Sigmoid colon (tissue), 7 donors: Measurements from ENCODE around the gene ANO3. TPM values are rescaled to one million over a fixed set of nuclear protein-coding genes. Genes with fewer than 3 reads are reported as not detected.

Source experiments
- DNase-seq: peaks from one replicate; pipeline ENCODE4 v3.0.0-alpha.2; 2019
- H3K27ac ChIP-seq, 4 donors: fragments of 200-600 bp; sonication (generic); one replicate each; pipeline ENCODE4 v1.5.1; 2016 to 2019; ENCODE audit warnings: mild to moderate bottlenecking in 1 of 4
- H3K27me3 ChIP-seq, 3 donors: fragments of 200-600 bp; sonication (generic); one replicate each; pipeline ENCODE4 v1.5.1; 2019; ENCODE audit warnings: mild to moderate bottlenecking in 1 of 3
- H3K36me3 ChIP-seq, 4 donors: fragments of 200-600 bp; sonication (generic); one replicate each; pipeline ENCODE4 v1.5.1; 2016 to 2019
- H3K4me1 ChIP-seq, 4 donors: fragments of 200-600 bp; sonication (generic); one replicate each; pipeline ENCODE4 v1.5.1; 2017 to 2019
- H3K4me3 ChIP-seq, 4 donors: fragments of 200-600 bp; sonication (generic); one replicate each; pipeline ENCODE4 v1.5.1; 2017 to 2019; ENCODE audit warnings: mild to moderate bottlenecking in 2 of 4, moderate library complexity in 1 of 4
- H3K9me3 ChIP-seq, 4 donors: fragments of 200-600 bp in 3 of 4; sonication (generic) in 3 of 4; one replicate each; pipeline versions ENCODE4 v1.5.1 to v1.6.1; 2013 to 2019
- CTCF ChIP-seq, 4 experiments: fragments of 450-650 bp in 3 of 4; fragments of 200-600 bp in 1 of 4; IDR thresholded peaks; one replicate each; pipeline ENCODE4 v1.5.1; 2016 to 2019; ENCODE audit warnings: antibody characterized with exemption in 4 of 4, mild to moderate bottlenecking in 3 of 4, moderate library complexity in 2 of 4
- EP300 ChIP-seq, 4 donors: sonication (generic); formaldehyde crosslinking; IDR thresholded peaks; one replicate each; pipeline ENCODE4 v1.6.1; 2017; ENCODE audit warnings: antibody characterized with exemption in 4 of 4
- POLR2A ChIP-seq, 2 donors: fragments of 450-650 bp; IDR thresholded peaks; one replicate each; pipeline ENCODE4 v1.6.1; 2016; ENCODE audit warnings: antibody characterized with exemption in 2 of 2, mild to moderate bottlenecking in 2 of 2, moderate library complexity in 2 of 2
- POLR2AphosphoS5 ChIP-seq, 4 donors: sonication (generic); formaldehyde crosslinking; IDR thresholded peaks; one replicate each; pipeline ENCODE4 v1.6.1; 2017; ENCODE audit warnings: antibody characterized with exemption in 4 of 4
- WGBS, 2 donors: extraction: QIAGEN DNeasy Blood & Tissue Kit; methylation state at CpG; one replicate each; pipeline ENCODE4 v1.1.7; 2013; 5-methylcytosine and 5-hydroxymethylcytosine counted together
- intact Hi-C: fragments of 100-400 bp; cut with DNase I; formaldehyde crosslinking; loops from one replicate; pipeline ENCODE4 v1.15.1; 2023
- polyA plus RNA-seq, 3 donors: library from polyadenylated mRNA; stranded (reverse); fragments of 200-250 nt; gene quantifications; one replicate each; pipeline ENCODE4 v1.2.3, GENCODE V29; 2013
- total RNA-seq, 4 donors: library from RNA; depleted of rRNA; stranded (reverse); fragments of >200 nt; gene quantifications; one replicate each; pipeline ENCODE4 v1.1.0, GENCODE V29; 2016
- donor health status: healthy with polysubstance abuse.
- donor health status: Bipolar disorder and iron deficiency.
- donor health status: healthy.

ANO3 gene
- total and polyA plus RNA-seq, 7 donors: 0.04 to 0.71 (median 0.33) TPM; not detected in 2

DNA sequence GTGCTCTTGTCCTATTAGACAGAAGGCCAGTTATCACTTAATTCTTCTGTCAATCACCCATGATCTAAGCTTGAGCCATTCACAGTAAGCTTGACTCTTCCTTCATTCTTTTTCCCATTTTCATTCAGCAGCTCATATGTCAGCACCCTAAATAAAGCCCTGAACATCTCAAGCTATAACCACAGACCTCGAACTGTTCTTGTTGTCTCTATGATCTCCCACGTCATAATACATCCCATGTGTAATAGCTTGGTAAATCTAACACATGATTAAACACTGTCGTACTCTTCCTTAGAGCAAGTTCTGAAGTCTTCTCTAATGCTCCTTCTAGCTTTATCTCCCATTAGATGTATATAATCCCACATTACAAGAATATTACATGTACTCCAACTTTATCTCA is 225.7 kb downstream of the ANO3 start:
- intact Hi-C loops: no loop called here
- Histone ChIP-seq H3K27me3 (no peaks in the 10 kb centered on the region), H3K4me3 (no peak overlapping the region), H3K36me3 (no peaks in the 10 kb centered on the region), H3K27ac (no peak overlapping the region), H3K9me3 (no peaks in the 10 kb centered on the region), H3K4me1 (no peaks in the 10 kb centered on the region)
- DNase-seq: no peak
- TF ChIP-seq CTCF (IDR thresholded peaks at IDR 0.05) (no peak), POLR2AphosphoS5 (IDR thresholded peaks at IDR 0.05) (no peak), EP300 (IDR thresholded peaks at IDR 0.05) (no peak), POLR2A (IDR thresholded peaks at IDR 0.05) (no peak)
- WGBS, 2 donors: 55 to 66% methylated on average over 3 of the region's 3 CpGs

- 53 to 64% methylated on average over 4 of the region's 4 CpGs for WGBS, 2 donors
- Histone ChIP-seq H3K27ac (no peak overlapping the region), H3K27me3 (no peaks in the 10 kb centered on the region), H3K4me3 (no peak overlapping the region), H3K36me3 (no peaks in the 10 kb centered on the region), H3K4me1 (no peaks in the 10 kb centered on the region), H3K9me3 (no peaks in the 10 kb centered on the region)
- no peak for DNase-seq
- intact Hi-C loops: no loop called here
- TF ChIP-seq EP300 (IDR thresholded peaks at IDR 0.05) (no peak), POLR2AphosphoS5 (IDR thresholded peaks at IDR 0.05) (no peak), POLR2A (IDR thresholded peaks at IDR 0.05) (no peak), CTCF (IDR thresholded peaks at IDR 0.05) (no peak)
Observed at GRCh38 chr11:26558190-26558589, 226.3 kb downstream of the ANO3 start.

GRCh38 chr11:26569646-26570045 is 237.7 kb downstream of the ANO3 start:
- Histone ChIP-seq H3K27me3 (no peaks in the 10 kb centered on the region), H3K36me3 (no peaks in the 10 kb centered on the region), H3K9me3 (no peaks in the 10 kb centered on the region), H3K4me1 (no peaks in the 10 kb centered on the region), H3K4me3 (no peak overlapping the region), H3K27ac (no peak overlapping the region)
- intact Hi-C loops: no loop called here
- TF ChIP-seq POLR2A (IDR thresholded peaks at IDR 0.05) (no peak), CTCF (IDR thresholded peaks at IDR 0.05) (no peak), EP300 (IDR thresholded peaks at IDR 0.05) (no peak), POLR2AphosphoS5 (IDR thresholded peaks at IDR 0.05) (no peak)
- WGBS, 2 donors: 58 to 69% methylated on average over 2 of the region's 2 CpGs
- DNase-seq: no peak

DNA sequence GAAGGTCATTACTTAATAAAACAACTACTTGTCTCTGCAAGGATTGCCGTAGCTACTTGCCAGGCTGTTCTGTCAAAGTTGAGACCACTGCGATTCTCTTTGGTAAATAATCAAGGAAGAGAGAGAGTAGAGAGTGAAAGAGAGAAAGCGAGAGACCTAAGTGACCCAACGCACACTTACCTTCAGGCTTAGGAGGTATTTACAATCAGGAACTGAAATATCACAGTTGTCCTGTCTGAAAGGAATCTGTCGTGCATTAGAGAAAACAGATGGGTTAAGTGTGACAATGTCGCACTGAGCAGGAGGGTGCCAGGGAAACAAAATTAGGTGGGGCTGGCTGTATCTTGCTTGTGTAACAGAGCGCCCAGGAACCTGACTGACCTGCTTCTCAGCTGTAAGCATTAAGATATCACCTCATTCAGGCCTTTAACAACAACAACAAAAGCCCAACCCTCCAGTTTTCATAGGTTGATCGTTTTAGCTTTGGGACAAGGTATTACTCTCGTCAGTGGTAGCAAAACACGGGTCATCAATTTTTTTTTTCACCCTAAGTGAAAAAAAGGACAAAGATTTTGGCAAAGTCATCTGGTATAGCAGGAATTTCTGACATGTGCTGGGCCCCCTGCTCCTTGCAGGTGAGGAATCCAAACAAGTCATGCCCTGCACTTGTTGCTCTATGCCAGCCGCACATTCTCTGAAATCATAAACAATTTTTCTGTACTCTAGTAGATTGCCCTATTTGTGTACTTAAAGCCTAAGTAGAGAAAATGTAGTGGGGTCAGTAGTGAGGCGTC is 240.1 kb downstream of the ANO3 start, which contains the start of gene MUC15:
Gene MUC15 (minus strand): TSS at position 403 of the 794 bp plus-strand sequence. CDS start 5,169 bp downstream, outside the sequence.
- TF ChIP-seq POLR2A (IDR thresholded peaks at IDR 0.05) (no peak), EP300 (IDR thresholded peaks at IDR 0.05) (no peak), CTCF (IDR thresholded peaks at IDR 0.05) (no peak), POLR2AphosphoS5 (IDR thresholded peaks at IDR 0.05) (no peak)
- no peaks in the 10 kb centered on the region for H3K9me3 ChIP-seq
- no peaks in the 10 kb centered on the region for H3K36me3 ChIP-seq
- no peak within 1 kb of the TSS for H3K4me3 ChIP-seq
- peak within 1 kb of the TSS in 1 of 4 donors; percentile 15 for H3K27ac ChIP-seq
- no peaks in the 10 kb centered on the region for H3K27me3 ChIP-seq
- DNase-seq: no peak
- intact Hi-C loops: no loop called here
- H3K4me1 ChIP-seq: no peaks in the 10 kb centered on the region
- 44 to 67% methylated on average over 12 of the region's 12 CpGs for WGBS, 2 donors
